ENCODE results near the gene RALGPS2.

The RALGPS2 gene

GRCh38 chr1:178772952-178773351 lies 47.9 kb downstream of the RALGPS2 start:
- TF ChIP-seq MAX (IDR thresholded peaks at IDR 0.05; ENCODE audit: low read depth, low read length) (no peak), POLR2A (IDR thresholded peaks at IDR 0.05; ENCODE audit: extremely low read depth, insufficient read length) (no peak)
- H3K4me3 ChIP-seq (ENCODE audit: low read depth, low read length), result no peak overlapping the region
- no peak for DNase-seq (ENCODE audit: low read depth)

DNA sequence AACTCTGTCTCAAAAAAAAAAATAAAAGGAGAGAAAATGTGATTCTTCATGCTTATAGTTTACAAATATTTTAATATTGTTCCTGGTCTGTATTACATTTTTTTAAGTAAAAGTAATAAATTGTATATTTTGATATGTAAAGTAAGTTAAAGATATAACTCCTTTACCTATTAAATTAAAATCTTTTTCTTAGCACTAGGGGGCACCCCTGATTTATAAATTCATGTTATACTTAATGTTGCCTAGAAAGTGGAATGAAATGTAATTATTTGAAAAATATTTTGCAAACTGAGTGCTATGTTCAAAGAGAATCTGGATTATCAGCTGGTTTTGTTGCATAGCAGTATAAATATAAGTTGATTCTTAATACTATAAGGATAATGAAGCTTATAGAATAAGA lies 49.2 kb downstream of the RALGPS2 start:
- TF ChIP-seq CTCF (IDR thresholded peaks at IDR 0.05; ENCODE audit: low read depth, low read length) (no peak), POLR2A (IDR thresholded peaks at IDR 0.05; ENCODE audit: extremely low read depth, insufficient read length) (no peak), MAX (IDR thresholded peaks at IDR 0.05; ENCODE audit: low read depth, low read length) (no peak), MYC (IDR thresholded peaks at IDR 0.05; ENCODE audit: low read depth, low read length) (no peak)
- peak; percentile 52 for DNase-seq (ENCODE audit: low read depth)
- H3K4me3 ChIP-seq (ENCODE audit: low read depth, low read length), result no peak overlapping the region

GRCh38 chr1:178776553-178776952 lies 51.5 kb downstream of the RALGPS2 start:
- H3K4me3 ChIP-seq (ENCODE audit: low read depth, low read length), result no peak overlapping the region
- TF ChIP-seq CTCF (IDR thresholded peaks at IDR 0.05; ENCODE audit: low read depth, low read length), result no peak
- TF ChIP-seq POLR2A (IDR thresholded peaks at IDR 0.05; ENCODE audit: extremely low read depth, insufficient read length), result no peak
- no peak for TF ChIP-seq MAX (IDR thresholded peaks at IDR 0.05; ENCODE audit: low read depth, low read length)
- no peak for TF ChIP-seq MYC (IDR thresholded peaks at IDR 0.05; ENCODE audit: low read depth, low read length)
- DNase-seq (ENCODE audit: low read depth), result no peak

GRCh38 chr1:178781533-178782330 lies 56.7 kb downstream of the RALGPS2 start:
- TF ChIP-seq CTCF (IDR thresholded peaks at IDR 0.05; ENCODE audit: low read depth, low read length), result no peak
- no peak for TF ChIP-seq POLR2A (IDR thresholded peaks at IDR 0.05; ENCODE audit: extremely low read depth, insufficient read length)
- TF ChIP-seq MAX (IDR thresholded peaks at IDR 0.05; ENCODE audit: low read depth, low read length), result no peak
- TF ChIP-seq MYC (IDR thresholded peaks at IDR 0.05; ENCODE audit: low read depth, low read length), result no peak
- no peak for DNase-seq (ENCODE audit: low read depth)
- no peak overlapping the region for H3K4me3 ChIP-seq (ENCODE audit: low read depth, low read length)

DNA sequence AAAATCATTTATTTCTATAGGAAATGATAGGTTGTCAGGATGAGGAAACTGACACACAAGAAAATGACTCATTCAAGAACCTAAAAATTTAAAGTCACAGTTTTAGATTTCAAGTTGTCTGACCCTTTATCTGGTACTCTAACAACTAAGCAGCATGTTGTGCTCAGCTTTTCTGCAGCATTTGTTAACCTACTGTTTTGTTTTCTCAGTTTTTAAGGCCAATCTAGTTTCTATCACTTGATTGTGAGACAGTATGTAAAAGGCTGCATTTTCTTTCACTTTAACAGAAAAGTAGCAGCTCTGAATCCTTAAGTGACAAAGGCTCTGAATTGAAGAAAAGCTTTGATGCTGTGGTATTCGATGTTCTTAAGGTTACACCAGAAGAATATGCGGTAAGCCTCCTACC lies 59.1 kb downstream of the RALGPS2 start:
- no peak overlapping the region for H3K4me3 ChIP-seq (ENCODE audit: low read depth, low read length)
- TF ChIP-seq POLR2A (IDR thresholded peaks at IDR 0.05; ENCODE audit: extremely low read depth, insufficient read length) (no peak), MAX (IDR thresholded peaks at IDR 0.05; ENCODE audit: low read depth, low read length) (no peak)
- peak; percentile 21 for DNase-seq (ENCODE audit: low read depth)

GRCh38 chr1:178792394-178792793 lies 67.3 kb downstream of the RALGPS2 start:
- H3K4me3 ChIP-seq (ENCODE audit: low read depth, low read length), result no peak overlapping the region
- DNase-seq (ENCODE audit: low read depth), result no peak
- TF ChIP-seq MYC (IDR thresholded peaks at IDR 0.05; ENCODE audit: low read depth, low read length) (no peak), MAX (IDR thresholded peaks at IDR 0.05; ENCODE audit: low read depth, low read length) (no peak), CTCF (IDR thresholded peaks at IDR 0.05; ENCODE audit: low read depth, low read length) (no peak), POLR2A (IDR thresholded peaks at IDR 0.05; ENCODE audit: extremely low read depth, insufficient read length) (no peak)

All from NB4 (cell line).